Upper lobe of left lung (tissue), 6 donors: ENCODE measurements around the gene HSPB3. TPM values are rescaled to one million over a fixed set of nuclear protein-coding genes. Genes with fewer than 3 reads are reported as not detected.
"Not testable (repeated sequence)": the region's sequence is repeated elsewhere in the genome, so short reads cannot be mapped to it uniquely, and the experiment has no call there.

Source experiments
- ATAC-seq, 2 donors: fragments of 200-7000 bp; cut with Tn5 transposase; one replicate each; pipeline ENCODE4 v1.9.1; 2022; ENCODE audit warnings: mild to moderate bottlenecking in 2 of 2, moderate library complexity in 2 of 2; ENCODE audit not compliant: low FRiP score in 2 of 2
- DNase-seq, 2 donors: peaks; one replicate each; pipeline ENCODE4 v3.0.0-alpha.2; 2019 to 2020
- H3K27ac ChIP-seq, 4 donors: fragments of 200-600 bp; sonication (generic); one replicate each; pipeline ENCODE4 v1.5.1; 2016 to 2019
- H3K27me3 ChIP-seq, 4 donors: fragments of 200-600 bp; sonication (generic); one replicate each; pipeline ENCODE4 v1.5.1; 2017 to 2019
- H3K36me3 ChIP-seq, 4 donors: fragments of 200-600 bp; sonication (generic); one replicate each; pipeline ENCODE4 v1.5.1; 2016 to 2019
- H3K4me1 ChIP-seq, 4 donors: fragments of 200-600 bp; sonication (generic); one replicate each; pipeline ENCODE4 v1.5.1; 2018 to 2019
- H3K4me3 ChIP-seq, 4 donors: fragments of 200-600 bp; sonication (generic); one replicate each; pipeline ENCODE4 v1.5.1; 2017 to 2019; ENCODE audit warnings: mild to moderate bottlenecking in 2 of 4, moderate library complexity in 1 of 4
- H3K9me3 ChIP-seq, 4 donors: fragments of 200-600 bp; sonication (generic); one replicate each; pipeline ENCODE4 v1.5.1; 2018 to 2019
- CTCF ChIP-seq, 6 experiments: fragments of 450-650 bp in 4 of 6; fragments of 200-600 bp in 2 of 6; sonication (generic) in 2 of 6; IDR thresholded peaks; one replicate each; pipeline ENCODE4 v1.5.1; 2016 to 2019; ENCODE audit warnings: antibody characterized with exemption in 6 of 6
- EP300 ChIP-seq, 4 donors: sonication (generic); formaldehyde crosslinking; IDR thresholded peaks; one replicate each; pipeline ENCODE4 v1.5.1; 2017; ENCODE audit warnings: antibody characterized with exemption in 4 of 4, control low read depth in 2 of 4
- POLR2A ChIP-seq, 4 donors: fragments of 450-650 bp; IDR thresholded peaks; one replicate each; pipeline ENCODE4 v1.5.1; 2016 to 2017; ENCODE audit warnings: antibody characterized with exemption in 4 of 4, mild to moderate bottlenecking in 2 of 4
- POLR2AphosphoS5 ChIP-seq, 2 donors: sonication (generic); formaldehyde crosslinking; IDR thresholded peaks; one replicate each; pipeline ENCODE4 v1.5.1; 2017; ENCODE audit warnings: antibody characterized with exemption in 2 of 2
- WGBS, 2 donors: methylation state at CpG; one replicate each; pipeline ENCODE4 v1.1.5; 2017 to 2018; 5-methylcytosine and 5-hydroxymethylcytosine counted together
- total RNA-seq, 6 donors: library from RNA; depleted of rRNA in 4 of 6; stranded (reverse); fragments of >200 nt in 4 of 6; gene quantifications; one replicate each; pipeline versions ENCODE4 v1.1.0 to v1.2.1, GENCODE V29; 2016 to 2021
- donor health status: DM: no; HTN: no; CAD: no; lungs with moderate emphysema.
- donor health status: DM: no; HTN: yes; CAD: no; lungs with severe emphysema.

The HSPB3 gene
- total RNA-seq, 6 donors from 2014 or later = 0.44 to 3.3 (median 1.6) TPM; not detected in 2

- H3K4me3 ChIP-seq, H3K9me3 ChIP-seq, H3K27me3 ChIP-seq, ATAC-seq, H3K27ac ChIP-seq, H3K36me3 ChIP-seq, H3K4me1 ChIP-seq, DNase-seq: not testable (repeated sequence)
- peak in 1 of 6 experiments; percentile 9 for TF ChIP-seq CTCF (IDR thresholded peaks at IDR 0.05)
- WGBS, 2 donors = 47 to 48% methylated on average over 2 of the region's 2 CpGs
Observed at GRCh38 chr5:54489648-54489979, 34.1 kb downstream of the HSPB3 start.

DNA sequence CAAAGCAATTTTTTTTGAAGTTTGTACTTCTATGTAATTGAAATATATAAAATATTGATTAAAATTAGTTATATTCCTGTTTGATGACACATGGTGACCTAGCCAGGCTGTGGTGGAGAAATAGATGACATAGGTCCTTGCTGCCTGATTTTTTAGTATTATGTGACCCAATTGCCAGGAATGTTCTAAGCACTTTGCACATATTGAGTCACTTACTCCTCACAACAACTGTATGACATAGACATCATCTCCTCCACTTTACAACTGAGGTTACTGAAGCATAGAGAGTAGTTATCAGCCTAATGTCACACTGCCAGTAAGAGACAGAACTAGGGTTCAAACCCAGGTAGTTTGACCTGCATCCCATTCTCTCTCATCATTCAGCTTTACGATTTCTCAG lies 35.8 kb downstream of the HSPB3 start:
- ATAC-seq (no peak), DNase-seq (no peak)
- H3K36me3 ChIP-seq = no peaks in the 10 kb centered on the region
- peaks cover 0 to 3% (median 0%) of the 10 kb centered on the region in 4 donors for H3K4me1 ChIP-seq
- no peaks in the 10 kb centered on the region for H3K27me3 ChIP-seq
- H3K9me3 ChIP-seq = no peaks in the 10 kb centered on the region
- H3K4me3 ChIP-seq = no peak overlapping the region
- 100% methylated on average over 1 of the region's 1 CpG for WGBS, 2 donors
- no peak overlapping the region for H3K27ac ChIP-seq
- TF ChIP-seq POLR2AphosphoS5 (IDR thresholded peaks at IDR 0.05) (no peak), POLR2A (IDR thresholded peaks at IDR 0.05) (no peak)

GRCh38 chr5:54492178-54492577 lies 36.7 kb downstream of the HSPB3 start:
- Histone ChIP-seq H3K27me3 (no peaks in the 10 kb centered on the region), H3K9me3 (no peaks in the 10 kb centered on the region), H3K36me3 (no peaks in the 10 kb centered on the region), H3K4me3 (no peak overlapping the region), H3K4me1 (peaks cover 0 to 3% (median 0%) of the 10 kb centered on the region in 4 donors), H3K27ac (no peak overlapping the region)
- 34 to 63% methylated on average over 2 of the region's 2 CpGs for WGBS, 2 donors
- DNase-seq = no peak
- TF ChIP-seq POLR2A (IDR thresholded peaks at IDR 0.05) = no peak
- TF ChIP-seq POLR2AphosphoS5 (IDR thresholded peaks at IDR 0.05) = no peak
- TF ChIP-seq CTCF (IDR thresholded peaks at IDR 0.05) = no peak
- no peak for TF ChIP-seq EP300 (IDR thresholded peaks at IDR 0.05)
- peak in 1 of 2 donors; percentile 47 for ATAC-seq

DNA sequence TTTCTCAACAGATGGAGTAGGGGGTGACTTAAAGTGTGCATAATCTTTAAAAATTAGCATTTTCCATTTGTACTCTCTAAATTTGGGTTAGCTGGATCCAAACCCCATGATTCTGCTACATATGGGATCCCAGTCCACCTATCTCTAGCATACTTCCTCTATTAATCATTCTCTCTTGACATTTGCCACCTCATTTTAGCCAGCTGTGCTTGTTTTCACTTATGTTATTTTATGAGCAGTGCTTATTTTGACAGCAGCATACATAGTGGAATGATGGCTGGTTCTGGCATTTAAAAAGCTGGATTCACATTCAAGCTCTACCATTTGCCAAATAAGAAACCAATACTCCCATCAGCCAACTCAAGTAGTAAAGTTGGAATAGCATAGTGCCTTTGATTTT lies 39.5 kb downstream of the HSPB3 start:
- H3K27me3 ChIP-seq = no peaks in the 10 kb centered on the region
- no peaks in the 10 kb centered on the region for H3K4me1 ChIP-seq
- DNase-seq (no peak), ATAC-seq (no peak)
- no peak for TF ChIP-seq POLR2A (IDR thresholded peaks at IDR 0.05)
- TF ChIP-seq POLR2AphosphoS5 (IDR thresholded peaks at IDR 0.05) = no peak
- no peak for TF ChIP-seq CTCF (IDR thresholded peaks at IDR 0.05)
- no peak for TF ChIP-seq EP300 (IDR thresholded peaks at IDR 0.05)
- H3K36me3 ChIP-seq = no peaks in the 10 kb centered on the region
- no peak overlapping the region for H3K4me3 ChIP-seq
- H3K27ac ChIP-seq = no peak overlapping the region
- peaks cover 0 to 12% (median 0%) of the 10 kb centered on the region in 4 donors for H3K9me3 ChIP-seq

Other genes with a start within 250 kb of the HSPB3 start
- gene ARL15, start 145.1 kb upstream of the HSPB3 start, total RNA-seq = 10 to 100 TPM in 5 of 6 donors, 1 to 10 TPM in 1; 6.7 to 36.4 (median 20.7) TPM
- 10 to 100 TPM; 22.4 to 50.2 (median 43.3) TPM for gene SNX18, start 62.1 kb downstream of the HSPB3 start, total RNA-seq